Measurements from ENCODE around the gene F2R. TPM values are rescaled to one million over a fixed set of nuclear protein-coding genes. Genes with fewer than 3 reads are reported as not detected.

F2R gene
- total and polyA plus RNA-seq, 2 of the 4 experiments (the other 2 are of a cell fraction): 85.7 to 147 TPM

DNA sequence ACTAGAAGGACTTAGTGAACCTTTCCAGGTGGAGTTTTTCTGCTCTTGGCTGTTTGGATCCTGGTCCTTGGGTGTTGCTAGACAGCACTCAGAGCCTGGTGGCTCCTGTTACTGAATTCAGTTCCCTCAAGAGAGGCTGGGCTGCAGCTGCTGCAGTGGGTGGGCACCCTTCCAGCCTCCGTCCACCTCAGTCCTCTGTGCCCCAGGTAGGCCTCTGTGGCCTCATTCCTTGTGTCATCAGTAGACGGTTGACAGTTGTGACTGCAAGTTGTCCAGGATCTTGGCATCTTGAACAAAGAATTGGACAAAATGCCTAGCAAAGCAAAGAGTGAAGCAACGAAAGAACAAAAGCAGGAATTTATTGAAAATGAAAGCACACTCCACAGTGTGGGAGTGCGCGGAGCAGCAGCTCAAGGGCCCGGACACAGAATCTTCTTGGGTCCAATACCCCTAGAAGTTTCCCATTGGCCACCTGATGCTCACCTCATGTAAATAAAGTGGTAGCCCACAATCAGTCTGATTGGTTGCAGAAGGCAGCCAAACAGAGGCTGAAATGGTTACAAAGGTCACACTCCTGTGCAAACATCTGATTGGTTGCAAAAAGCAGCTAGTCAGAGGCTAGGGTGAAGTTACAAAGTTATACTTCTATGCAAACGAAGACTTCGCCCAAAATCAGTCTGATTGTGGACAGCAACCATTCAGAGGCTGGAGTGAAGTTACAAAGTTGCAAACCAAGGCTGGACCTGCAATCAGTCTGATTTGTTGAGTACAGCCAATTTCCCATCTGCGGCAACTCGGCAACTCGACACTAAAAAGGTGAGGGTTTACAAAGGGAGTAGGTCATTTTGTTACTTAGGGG lies 40.1 kb downstream of the F2R start:
- Histone ChIP-seq H2BK15ac (ENCODE audit: low read depth, low read length) (no peak overlapping the region), H2AK9ac (replicated peaks; ENCODE audit: low read depth, low read length, poor library complexity) (no peak overlapping the region), H2AK5ac (ENCODE audit: low read depth, low read length) (no peak overlapping the region), H4K5ac (ENCODE audit: low read depth, low read length) (no peak overlapping the region), H4K20me1 (ENCODE audit: insufficient read depth, low read length) (no peaks in the 10 kb centered on the region), H2AFZ (replicated peaks; ENCODE audit: low read length, poor library complexity) (no peak overlapping the region), H3K18ac (ENCODE audit: low read depth, low read length) (no peak overlapping the region), H4K8ac (ENCODE audit: low read depth in 2 of 2, low read length in 2 of 2) (no peak overlapping the region), H3K9ac (ENCODE audit: low read depth, low read length) (no peak overlapping the region), H2BK20ac (ENCODE audit: low read depth, low read length) (peak overlapping the region; percentile 7; the same call in 1 of the 2 replicates), H3K4ac (ENCODE audit: low read depth, low read length) (no peak overlapping the region), H3K36me3 (ENCODE audit: control insufficient read depth, insufficient read depth, low read length) (no peaks in the 10 kb centered on the region), H3K4me3 (ENCODE audit: insufficient read depth, low read depth, low read length) (no peak overlapping the region), H3K9me1 (ENCODE audit: insufficient read depth, low read length) (no peaks in the 10 kb centered on the region; the same call in 1 of the 2 replicates), H4K91ac (ENCODE audit: insufficient read depth, low read depth, low read length) (no peak overlapping the region), H3K4me1 (ENCODE audit: control insufficient read depth, insufficient read depth, low read length) (no peaks in the 10 kb centered on the region), H3K9me3 (ENCODE audit: control insufficient read depth, insufficient read depth, low read length) (no peaks in the 10 kb centered on the region), H3K27ac (ENCODE audit: insufficient read depth, low read length) (no peak overlapping the region), H3K79me1 (ENCODE audit: low read depth in 1 of 2, low read length in 2 of 2) (no peaks in the 10 kb centered on the region; a peak in 1 of 4 replicates), H3K14ac (replicated peaks; ENCODE audit: low read depth, low read length) (no peak overlapping the region), H3K23ac (ENCODE audit: low read depth, low read length) (no peak overlapping the region), H3K4me2 (ENCODE audit: low read depth, low read length) (no peak overlapping the region), H2BK120ac (ENCODE audit: low read depth, low read length) (no peak overlapping the region), H2BK5ac (ENCODE audit: low read depth, low read length, poor library complexity, severe bottlenecking) (no peak overlapping the region), H3K56ac (ENCODE audit: extremely low read depth, insufficient read depth, low read length) (no peak overlapping the region), H3K27me3 (ENCODE audit: control insufficient read depth, insufficient read depth, low read length) (no peaks in the 10 kb centered on the region; the same call in 1 of the 2 replicates)
- intact Hi-C loops (cut with micrococcal nuclease) (no loop called here), dilution Hi-C loops (cut with HindIII; ENCODE audit: low sequenced_read_pairs, unreplicated experiment) (no loop called here), in situ Hi-C loops (cut with MboI; ENCODE audit: low sequenced_read_pairs) (no loop called here)
- POLR2A ChIA-PET (ENCODE audit: unreplicated experiment): no interaction called here
- DNase-seq: no peak
- WGBS, 2 experiments (ENCODE audit: extremely low coverage in 2 of 2, insufficient read length in 1 of 2): 88% methylated on average over 6 of the region's 11 CpGs; no CpG with 5 or more reads in 1 of the 2 experiments
- BruUV-seq (replicated peaks): no TSS peak
- ATAC-seq (ENCODE audit: low read depth): no peak
- CTCF ChIA-PET: interaction anchor here (0.6 to 0.7 kb wide), 2 partner anchors 21 to 1225 kb away, joined by 3 to 4 read pairs; no protein-coding TSS in a partner anchor
- no peak for TF ChIP-seq POLR2A (IDR thresholded peaks at IDR 0.05; ENCODE audit: low read depth, low read length)
- TF ChIP-seq, protein P1, sequence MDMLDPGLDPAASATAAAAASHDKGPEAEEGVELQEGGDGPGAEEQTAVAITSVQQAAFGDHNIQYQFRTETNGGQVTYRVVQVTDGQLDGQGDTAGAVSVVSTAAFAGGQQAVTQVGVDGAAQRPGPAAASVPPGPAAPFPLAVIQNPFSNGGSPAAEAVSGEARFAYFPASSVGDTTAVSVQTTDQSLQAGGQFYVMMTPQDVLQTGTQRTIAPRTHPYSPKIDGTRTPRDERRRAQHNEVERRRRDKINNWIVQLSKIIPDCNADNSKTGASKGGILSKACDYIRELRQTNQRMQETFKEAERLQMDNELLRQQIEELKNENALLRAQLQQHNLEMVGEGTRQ (IDR thresholded peaks at IDR 0.05; ENCODE audit: low read depth, low read length): no peak
- no peak for TF ChIP-seq RFX5 (IDR thresholded peaks at IDR 0.05; ENCODE audit: low read depth, low read length)
- no peak for TF ChIP-seq MAFK (IDR thresholded peaks at IDR 0.05; ENCODE audit: low read depth, low read length)
- TF ChIP-seq, protein P2, sequence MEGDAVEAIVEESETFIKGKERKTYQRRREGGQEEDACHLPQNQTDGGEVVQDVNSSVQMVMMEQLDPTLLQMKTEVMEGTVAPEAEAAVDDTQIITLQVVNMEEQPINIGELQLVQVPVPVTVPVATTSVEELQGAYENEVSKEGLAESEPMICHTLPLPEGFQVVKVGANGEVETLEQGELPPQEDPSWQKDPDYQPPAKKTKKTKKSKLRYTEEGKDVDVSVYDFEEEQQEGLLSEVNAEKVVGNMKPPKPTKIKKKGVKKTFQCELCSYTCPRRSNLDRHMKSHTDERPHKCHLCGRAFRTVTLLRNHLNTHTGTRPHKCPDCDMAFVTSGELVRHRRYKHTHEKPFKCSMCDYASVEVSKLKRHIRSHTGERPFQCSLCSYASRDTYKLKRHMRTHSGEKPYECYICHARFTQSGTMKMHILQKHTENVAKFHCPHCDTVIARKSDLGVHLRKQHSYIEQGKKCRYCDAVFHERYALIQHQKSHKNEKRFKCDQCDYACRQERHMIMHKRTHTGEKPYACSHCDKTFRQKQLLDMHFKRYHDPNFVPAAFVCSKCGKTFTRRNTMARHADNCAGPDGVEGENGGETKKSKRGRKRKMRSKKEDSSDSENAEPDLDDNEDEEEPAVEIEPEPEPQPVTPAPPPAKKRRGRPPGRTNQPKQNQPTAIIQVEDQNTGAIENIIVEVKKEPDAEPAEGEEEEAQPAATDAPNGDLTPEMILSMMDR (conservative IDR thresholded peaks at IDR 0.05; ENCODE audit: low read depth, low read length): no peak
- TF ChIP-seq RAD21 (IDR thresholded peaks at IDR 0.05; ENCODE audit: low read length): no peak
- TF ChIP-seq RCOR1 (IDR thresholded peaks at IDR 0.05; ENCODE audit: insufficient replicate concordance, low read length): no peak
- TF ChIP-seq FOS (IDR thresholded peaks at IDR 0.05; ENCODE audit: low read depth, low read length): no peak
- TF ChIP-seq SMC3 (IDR thresholded peaks at IDR 0.05; ENCODE audit: low read depth, low read length): no peak
- no peak for TF ChIP-seq MXI1 (IDR thresholded peaks at IDR 0.05; ENCODE audit: borderline replicate concordance, low read depth, low read length)
- no peak for TF ChIP-seq CHD1 (IDR thresholded peaks at IDR 0.05; ENCODE audit: low read depth, low read length)
- TF ChIP-seq BHLHE40 (IDR thresholded peaks at IDR 0.05; ENCODE audit: low read depth, low read length): no peak
- TF ChIP-seq MAZ (IDR thresholded peaks at IDR 0.05; ENCODE audit: borderline replicate concordance, low read depth, low read length): no peak
- no peak for TF ChIP-seq CEBPB (IDR thresholded peaks at IDR 0.05; ENCODE audit: low read depth, low read length)
- no peak for TF ChIP-seq NFE2L2 (IDR thresholded peaks at IDR 0.05; ENCODE audit: low read depth, low read length)

All from IMR-90 (cell line).